H1 (cell line): ENCODE results near the gene SPTBN1. TPM values are rescaled to one million over a fixed set of nuclear protein-coding genes. Genes with fewer than 3 reads are reported as not detected.

Experiments used
- CTCF ChIA-PET: fragments of 300-600 bp; sonication (Branson Sonifier 250); formaldehyde crosslinking; loops from one replicate; lab custom pipeline; 2021; ENCODE audit not compliant: partially characterized antibody; lab: Charles Lee
- POLR2A ChIA-PET: fragments of 300-600 bp; sonication (Branson Sonifier 250); formaldehyde crosslinking; loops from one replicate; lab custom pipeline; 2021; ENCODE audit warnings: inconsistent platforms; ENCODE audit not compliant: partially characterized antibody; lab: Charles Lee
- DNase-seq, 2 experiments: peaks; one replicate each; pipeline versions ENCODE4 v3.0.0 to v3.0.0-alpha.2; 2010 to 2022; ENCODE audit warnings: low spot score in 2 of 2, low read depth in 1 of 2, mixed read lengths in 1 of 2
- FAIRE-seq: peaks from 2 replicates; lab custom pipeline; 2011; peaks lifted over from hg19 to GRCh38; lab: Jason Lieb, UNC
- H2AFZ ChIP-seq: 2 replicates; pipeline ENCODE4 v1.8.1; 2012; ENCODE audit warnings: low read length, inconsistent platforms
- H2AK5ac ChIP-seq: 2 replicates; pipeline ENCODE4 v1.6.1; 2013; ENCODE audit warnings: low read depth, low read length
- H2BK120ac ChIP-seq: replicated peaks from 2 replicates; pipeline ENCODE3; 2013; ENCODE audit warnings: low read depth, low read length, inconsistent platforms
- H2BK12ac ChIP-seq: 2 replicates; pipeline ENCODE4 v1.6.1; 2013; ENCODE audit warnings: low read depth, low read length
- H2BK15ac ChIP-seq: 2 replicates; pipeline ENCODE4 v1.6.1; 2013; ENCODE audit warnings: low read length
- H2BK20ac ChIP-seq: 2 replicates; pipeline ENCODE4 v1.6.1; 2013; ENCODE audit warnings: low read length
- H2BK5ac ChIP-seq: 2 replicates; pipeline ENCODE4 v1.6.1; 2013; ENCODE audit warnings: low read depth, low read length
- H3K14ac ChIP-seq: 2 replicates; pipeline ENCODE4 v1.6.1; 2013; ENCODE audit warnings: inconsistent platforms; ENCODE audit not compliant: insufficient read length
- H3K18ac ChIP-seq: 2 replicates; pipeline ENCODE4 v1.6.1; 2013; ENCODE audit warnings: low read length; ENCODE audit errors: extremely low read depth
- H3K23ac ChIP-seq: 2 replicates; pipeline ENCODE4 v1.6.1; 2013; ENCODE audit warnings: inconsistent platforms; ENCODE audit not compliant: insufficient read length
- H3K23me2 ChIP-seq: 2 replicates; pipeline ENCODE4 v1.6.1; 2013; ENCODE audit warnings: low read depth, low read length
- H3K27ac ChIP-seq: 2 replicates; pipeline ENCODE4 v1.6.1; 2011; ENCODE audit warnings: low read depth, low read length, inconsistent platforms
- H3K27me3 ChIP-seq, 4 experiments: replicated peaks in 1 of 4; 1 replicate in 1 of 4; 2 replicates in 3 of 4; pipeline versions ENCODE4 v1.6.1 to v1.8.1; 2011 to 2013; ENCODE audit warnings: low read length in 3 of 4, mild to moderate bottlenecking in 3 of 4, inconsistent platforms in 2 of 4, mixed read lengths in 2 of 4, moderate library complexity in 1 of 4; ENCODE audit not compliant: control insufficient read depth in 3 of 4, insufficient read depth in 3 of 4; ENCODE audit errors: extremely low read depth in 1 of 4
- H3K36me3 ChIP-seq, 4 experiments: 2 replicates each; pipeline versions ENCODE4 v1.6.1 to v1.8.1; 2011 to 2013; ENCODE audit warnings: mild to moderate bottlenecking in 4 of 4, low read length in 3 of 4, moderate library complexity in 2 of 4, control low read depth in 1 of 4, inconsistent platforms in 1 of 4; ENCODE audit not compliant: insufficient read depth in 4 of 4, control insufficient read depth in 2 of 4
- H3K4ac ChIP-seq: replicated peaks from 2 replicates; pipeline ENCODE3; 2013; ENCODE audit warnings: low read length, low read depth, mixed read lengths, inconsistent platforms; ENCODE audit not compliant: insufficient read length
- H3K4me1 ChIP-seq, 4 experiments: replicated peaks in 1 of 4; 1 replicate in 1 of 4; 2 replicates in 3 of 4; pipeline versions ENCODE4 v1.6.1 to v1.8.1; 2011 to 2013; ENCODE audit warnings: low read length in 3 of 4, inconsistent platforms in 2 of 4, mixed read lengths in 1 of 4; ENCODE audit not compliant: insufficient read depth in 4 of 4, control insufficient read depth in 3 of 4
- H3K4me2 ChIP-seq, 2 experiments: 2 replicates each; pipeline versions ENCODE4 v1.6.1 to v1.8.1; 2011 to 2013; ENCODE audit warnings: low read depth in 2 of 2, low read length in 2 of 2, control low read depth in 1 of 2, inconsistent platforms in 1 of 2, mild to moderate bottlenecking in 1 of 2; ENCODE audit not compliant: insufficient read depth in 1 of 2
- H3K4me3 ChIP-seq, 4 experiments: fragments of 200-600, 300-600 bp in 1 of 4; sonication (generic), shearing (Covaris generic), sonication (Bioruptor Twin) in 1 of 4; 2 replicates each; pipeline versions ENCODE4 v1.5.1 to v1.8.1; 2011 to 2016; ENCODE audit warnings: low read length in 4 of 4, low read depth in 3 of 4, control low read depth in 2 of 4, inconsistent platforms in 2 of 4, mild to moderate bottlenecking in 2 of 4, mixed read lengths in 1 of 4, moderate library complexity in 1 of 4; ENCODE audit not compliant: insufficient read depth in 2 of 4; ENCODE audit errors: extremely low read depth in 1 of 4
- H3K56ac ChIP-seq: replicated peaks from 2 replicates; pipeline ENCODE3; 2013; ENCODE audit warnings: low read depth, mild to moderate bottlenecking, mixed read lengths, low read length, inconsistent platforms; ENCODE audit not compliant: insufficient read length
- H3K79me1 ChIP-seq: 2 replicates; pipeline ENCODE4 v1.6.1; 2013; ENCODE audit warnings: low read depth, low read length, control low read depth
- H3K79me2 ChIP-seq, 2 experiments: 2 replicates each; pipeline versions ENCODE4 v1.6.1 to v1.8.1; 2012 to 2013; ENCODE audit warnings: low read length in 2 of 2, mild to moderate bottlenecking in 2 of 2, inconsistent platforms in 1 of 2; ENCODE audit not compliant: insufficient read depth in 2 of 2, control insufficient read depth in 1 of 2
- H3K9ac ChIP-seq, 4 experiments: replicated peaks in 1 of 4; 1 replicate in 1 of 4; 2 replicates in 3 of 4; pipeline versions ENCODE4 v1.6.1 to v1.8.1; 2011 to 2013; ENCODE audit warnings: low read depth in 3 of 4, low read length in 3 of 4, control low read depth in 2 of 4, mild to moderate bottlenecking in 2 of 4, moderate library complexity in 2 of 4, inconsistent platforms in 1 of 4; ENCODE audit errors: extremely low read depth in 1 of 4
- H3K9me3 ChIP-seq, 2 experiments: 2 replicates each; pipeline versions ENCODE4 v1.6.1 to v1.8.1; 2012 to 2013; ENCODE audit warnings: mild to moderate bottlenecking in 2 of 2, moderate library complexity in 2 of 2, control low read depth in 1 of 2, inconsistent platforms in 1 of 2, low read depth in 1 of 2, low read length in 1 of 2, mixed read lengths in 1 of 2; ENCODE audit not compliant: insufficient read depth in 2 of 2
- H4K20me1 ChIP-seq, 2 experiments: replicated peaks in 1 of 2; 2 replicates each; pipeline versions ENCODE3 to v1.8.1; 2011 to 2013; ENCODE audit warnings: inconsistent platforms in 2 of 2, low read length in 2 of 2, mild to moderate bottlenecking in 1 of 2; ENCODE audit not compliant: insufficient read depth in 2 of 2, control insufficient read depth in 1 of 2
- H4K5ac ChIP-seq: 2 replicates; pipeline ENCODE4 v1.6.1; 2013; ENCODE audit warnings: low read length, low read depth, mixed read lengths, inconsistent platforms; ENCODE audit not compliant: insufficient read length
- H4K8ac ChIP-seq: 2 replicates; pipeline ENCODE4 v1.8.0; 2013; ENCODE audit warnings: mild to moderate bottlenecking, moderate library complexity, low read length, inconsistent platforms; ENCODE audit not compliant: insufficient read depth; ENCODE audit errors: extremely low read depth
- H4K91ac ChIP-seq: replicated peaks from 2 replicates; pipeline ENCODE3; 2013; ENCODE audit warnings: low read length, mixed read lengths, inconsistent platforms; ENCODE audit not compliant: insufficient read length
- EGR1 ChIP-seq: IDR thresholded peaks from 2 replicates; pipeline ENCODE4 v1.6.1; 2011; ENCODE audit warnings: low read depth, low read length, borderline replicate concordance
- KDM4A ChIP-seq: IDR thresholded peaks from one replicate; pipeline ENCODE4 v1.7.1; 2012; ENCODE audit warnings: low read depth, mild to moderate bottlenecking, moderate library complexity, low read length, inconsistent platforms; ENCODE audit not compliant: severe bottlenecking
- WGBS, 2 experiments: shearing (Covaris generic) in 1 of 2; methylation state at CpG; one replicate each; pipeline versions ENCODE4 v1.1.6 to v1.1.7; 2013 to 2015; ENCODE audit warnings: low lambda C conversion rate in 2 of 2, mixed read lengths in 2 of 2, inconsistent platforms in 1 of 2, low coverage in 1 of 2, missing lambda C conversion rate in 1 of 2; ENCODE audit not compliant: insufficient replicate concordance in 2 of 2, insufficient coverage in 1 of 2, insufficient read length in 1 of 2; ENCODE audit errors: extremely low coverage in 1 of 2, missing lambda C conversion rate in 1 of 2; 5-methylcytosine and 5-hydroxymethylcytosine counted together
- polyA plus RNA-seq, 7 experiments: library from polyadenylated mRNA; depleted of rRNA in 3 of 7; stranded (reverse) in 5 of 7; unstranded in 2 of 7; fragments of >200 nt in 5 of 7; fragments of 200-250 nt in 2 of 7; gene quantifications; 1 replicate in 5 of 7; 2 replicates in 1 of 7; 4 replicates in 1 of 7; pipeline versions ENCODE4 v1.2.1 to v1.2.3, GENCODE V29; 2011 to 2013; ENCODE audit warnings: missing spikeins in 2 of 7, mixed read lengths in 2 of 7
- total RNA-seq: library from RNA; stranded (reverse); fragmentation: NEBNext Ultra II Directional; extraction: Animal tissue kit (Norgen Biotek cat#: 25700); gene quantifications from 2 replicates; pipeline ENCODE4 v1.2.1, GENCODE V29; 2021

SPTBN1 gene
- total and polyA plus RNA-seq, 2 of the 8 experiments (the other 6 are each of a cell fraction or from before 2014, with no cell fraction given): 31.8 to 180 TPM

GRCh38 chr2:54456362-54456611 is 160 bp downstream of the SPTBN1 start:
- no peak overlapping the region for H3K14ac ChIP-seq
- H2AK5ac ChIP-seq: no peak overlapping the region
- no peak overlapping the region for H2BK20ac ChIP-seq
- H2BK15ac ChIP-seq: no peak overlapping the region
- no peak overlapping the region for H2AFZ ChIP-seq
- H3K4me3 ChIP-seq: peak overlapping the region; percentile 70 to 79 (median 76)
- peak; percentile 32 for TF ChIP-seq KDM4A
- TF ChIP-seq EGR1: no peak
- ChIA-PET POLR2A (no interaction called here), CTCF (no interaction called here)
- H3K79me1 ChIP-seq: no peaks in the 10 kb centered on the region
- peaks cover 15% of the 10 kb centered on the region for H3K23me2 ChIP-seq
- H3K27ac ChIP-seq: no peak overlapping the region
- no peak overlapping the region; the same call in 1 of the 2 replicates for H4K8ac ChIP-seq
- H2BK120ac ChIP-seq: no peak overlapping the region
- H3K9ac ChIP-seq: peak overlapping the region in 2 of 4 experiments; percentile 35 to 71; a peak in 3 of 7 replicates
- peaks cover 0 to 4% (median under 1%) of the 10 kb centered on the region in 4 experiments; a peak in 1 of 7 replicates for H3K4me1 ChIP-seq
- peaks cover 2 to 3% of the 10 kb centered on the region in 2 experiments for H4K20me1 ChIP-seq
- no peak overlapping the region for H3K23ac ChIP-seq
- no peak overlapping the region for H3K18ac ChIP-seq
- no peak overlapping the region for H2BK12ac ChIP-seq
- H3K36me3 ChIP-seq: no peaks in the 10 kb centered on the region
- H3K4me2 ChIP-seq: peak overlapping the region in 1 of 2 experiments; percentile 87; a peak in 3 of 4 replicates
- no peak overlapping the region for H3K56ac ChIP-seq
- H2BK5ac ChIP-seq: no peak overlapping the region
- peaks cover 2 to 30% of the 10 kb centered on the region in 2 experiments; a peak in 3 of 4 replicates for H3K79me2 ChIP-seq
- H3K27me3 ChIP-seq: no peaks in the 10 kb centered on the region; a peak in 1 of 7 replicates
- H3K9me3 ChIP-seq: no peaks in the 10 kb centered on the region
- H3K4ac ChIP-seq: no peak overlapping the region
- FAIRE-seq: no peak
- H4K5ac ChIP-seq: no peak overlapping the region
- peak in 1 of 2 experiments; percentile 79 for DNase-seq
- no peak overlapping the region for H4K91ac ChIP-seq
- no CpG with 5 or more reads among the region's 30 CpGs for WGBS, 2 experiments
